ENCODE data around the gene EEF1AKMT4.
A peak's percentile ranks its signal among the peaks of the same experiment; 100 is the strongest.
"Not testable (repeated sequence)": the region's sequence is repeated elsewhere in the genome, so short reads cannot be mapped to it uniquely, and the experiment has no call there.

The EEF1AKMT4 gene

GRCh38 chr3:184261270-184261853 is 11.9 kb downstream of the EEF1AKMT4 start, which contains the start of gene CAMK2N2:
Gene CAMK2N2 (minus strand): TSS chr3:184261553. CDS start chr3:184261285, 268 bp downstream.
- peak; percentile 82 for DNase-seq

- DNase-seq: peak; percentile 82
Observed at GRCh38 chr3:184261854-184262763, 12.6 kb downstream of the EEF1AKMT4 start.

DNA sequence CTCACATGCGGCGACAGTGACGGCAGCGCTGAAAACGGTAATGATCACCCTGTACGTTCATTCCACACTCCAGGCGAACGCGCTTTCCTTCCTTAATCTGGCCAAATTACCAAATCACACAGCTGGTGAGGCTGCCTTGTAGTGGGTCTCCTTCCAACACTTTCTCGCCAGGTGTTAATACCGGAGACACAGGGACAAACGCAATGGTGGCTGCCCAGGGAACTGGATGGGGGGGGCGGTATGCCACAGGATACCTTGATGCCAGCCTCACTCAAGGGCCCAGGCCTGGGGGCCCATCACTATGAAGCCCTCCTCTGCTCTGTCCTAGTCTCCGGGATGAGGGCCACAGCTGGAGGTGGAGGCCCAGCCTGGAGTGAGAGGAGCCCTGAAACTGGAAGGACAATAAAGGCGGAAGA is 13.3 kb downstream of the EEF1AKMT4 start:
- DNase-seq: no peak

DNA sequence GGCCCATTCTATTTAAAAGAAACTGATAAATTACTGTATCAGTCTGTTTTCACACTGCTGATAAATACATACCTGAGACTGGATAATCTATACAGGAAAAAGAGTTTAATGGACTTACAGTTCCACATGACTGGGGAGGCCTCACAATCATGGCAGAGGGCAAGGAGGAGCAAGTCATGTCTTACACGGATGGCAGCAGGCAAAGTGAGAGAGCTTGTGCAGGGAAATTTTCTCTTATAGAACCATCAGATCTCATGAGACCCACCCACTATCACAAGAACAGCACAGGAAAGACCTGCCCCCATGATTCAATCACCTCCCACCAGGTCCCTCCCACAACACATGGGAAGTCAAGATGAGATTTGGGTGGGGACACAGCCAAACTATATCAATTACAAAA is 17.8 kb downstream of the EEF1AKMT4 start:
- DNase-seq: not testable (repeated sequence)

- DNase-seq: no peak
Observed at GRCh38 chr3:184272269-184272668, 22.8 kb downstream of the EEF1AKMT4 start.

DNA sequence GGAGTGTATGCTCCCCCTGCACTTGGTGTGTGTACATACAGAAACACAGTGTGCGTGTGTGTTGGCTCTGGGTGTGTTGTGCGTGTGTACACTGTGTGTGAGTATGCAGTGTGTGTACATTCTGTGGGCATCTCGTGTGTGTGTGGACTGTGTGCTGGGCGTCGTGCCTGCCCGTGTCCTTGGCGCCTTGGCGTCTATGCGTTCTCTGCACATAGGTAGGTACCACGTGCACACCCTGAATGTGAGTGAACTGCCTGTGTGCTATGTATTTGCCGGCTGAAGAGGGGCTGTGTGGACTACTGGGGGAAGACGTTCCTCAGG is 25.9 kb downstream of the EEF1AKMT4 start:
- DNase-seq: no peak

DNA sequence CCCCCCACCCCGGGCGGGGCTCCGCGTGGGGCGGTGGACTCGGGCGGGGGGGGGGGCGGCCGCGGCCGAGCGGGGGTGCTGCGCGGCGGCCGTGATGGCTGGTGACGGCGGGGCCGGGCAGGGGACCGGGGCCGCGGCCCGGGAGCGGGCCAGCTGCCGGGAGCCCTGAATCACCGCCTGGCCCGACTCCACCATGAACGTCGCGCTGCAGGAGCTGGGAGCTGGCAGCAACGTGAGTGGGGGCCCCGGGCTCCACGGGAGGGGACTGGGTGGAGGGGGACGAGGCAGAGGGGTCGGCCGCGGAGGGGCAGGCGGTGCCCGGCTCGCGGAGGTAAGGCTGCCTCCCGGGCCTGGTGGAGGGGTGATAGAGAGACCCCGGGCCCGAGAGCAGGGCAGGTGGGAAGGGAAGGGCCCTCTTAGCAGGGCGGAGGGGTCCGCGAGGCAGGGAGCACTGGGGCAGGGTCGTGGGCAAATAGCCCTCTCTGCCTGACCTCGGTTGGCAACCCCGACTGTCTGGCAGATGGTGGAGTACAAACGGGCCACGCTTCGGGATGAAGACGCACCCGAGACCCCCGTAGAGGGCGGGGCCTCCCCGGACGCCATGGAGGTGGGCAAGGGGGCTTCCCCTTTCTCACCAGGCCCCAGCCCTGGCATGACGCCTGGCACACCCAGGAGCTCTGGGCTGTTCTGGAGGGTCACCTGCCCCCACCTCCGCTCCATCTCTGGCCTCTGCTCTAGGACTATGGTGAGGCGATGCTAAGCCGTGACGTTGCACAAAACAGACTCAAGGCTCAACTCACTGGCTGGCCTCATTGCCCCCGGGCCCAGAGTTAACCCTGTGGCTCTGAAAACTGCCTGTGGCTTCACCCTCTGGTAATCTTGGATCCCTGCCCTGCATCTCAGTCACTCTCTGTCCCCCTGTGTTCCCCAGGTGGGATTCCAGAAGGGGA is 26.8 kb downstream of the EEF1AKMT4 start, which contains the start of gene ECE2:
ECE2 (plus strand) TSS at position 62 of the 950 bp plus-strand sequence; CDS start at position 194, 132 bp downstream.
- DNase-seq: peak; percentile 9

- DNase-seq: no peak
Observed at GRCh38 chr3:184277366-184277765, 27.9 kb downstream of the EEF1AKMT4 start.

DNA sequence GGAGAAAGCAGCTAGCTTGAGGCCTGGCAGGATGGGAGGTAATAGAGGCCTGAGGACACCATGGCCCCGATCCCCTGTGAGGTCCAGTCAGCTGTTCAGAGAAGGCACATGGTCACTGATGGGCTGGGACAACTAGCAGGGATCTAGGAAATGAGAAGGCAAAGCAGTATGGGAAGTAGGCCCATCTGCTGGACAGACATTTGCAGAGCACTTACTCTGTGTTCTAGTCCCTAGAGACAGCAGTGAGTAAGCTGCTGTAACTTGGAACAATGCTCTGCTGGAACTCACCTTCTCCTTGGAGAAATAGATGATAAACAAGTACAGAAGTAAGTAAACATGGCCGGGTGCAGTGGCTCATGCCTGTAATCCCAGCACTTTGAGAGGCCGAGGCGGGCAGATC is 33.5 kb downstream of the EEF1AKMT4 start:
- no peak for DNase-seq

DNA sequence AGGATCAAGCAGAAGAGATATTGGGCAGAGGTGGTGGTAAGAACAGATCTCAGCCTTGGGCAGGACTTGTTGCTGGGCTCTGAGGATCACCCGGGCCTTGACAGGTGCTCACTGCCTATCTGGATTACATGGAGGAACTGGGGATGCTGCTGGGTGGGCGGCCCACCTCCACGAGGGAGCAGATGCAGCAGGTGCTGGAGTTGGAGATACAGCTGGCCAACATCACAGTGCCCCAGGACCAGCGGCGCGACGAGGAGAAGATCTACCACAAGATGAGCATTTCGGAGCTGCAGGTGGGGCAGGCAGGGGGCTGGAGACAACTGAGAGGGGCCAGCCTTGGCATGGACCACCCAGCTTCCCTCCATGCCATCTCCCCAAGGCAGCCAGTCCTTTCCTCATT is 34.2 kb downstream of the EEF1AKMT4 start:
- DNase-seq: no peak

DNA sequence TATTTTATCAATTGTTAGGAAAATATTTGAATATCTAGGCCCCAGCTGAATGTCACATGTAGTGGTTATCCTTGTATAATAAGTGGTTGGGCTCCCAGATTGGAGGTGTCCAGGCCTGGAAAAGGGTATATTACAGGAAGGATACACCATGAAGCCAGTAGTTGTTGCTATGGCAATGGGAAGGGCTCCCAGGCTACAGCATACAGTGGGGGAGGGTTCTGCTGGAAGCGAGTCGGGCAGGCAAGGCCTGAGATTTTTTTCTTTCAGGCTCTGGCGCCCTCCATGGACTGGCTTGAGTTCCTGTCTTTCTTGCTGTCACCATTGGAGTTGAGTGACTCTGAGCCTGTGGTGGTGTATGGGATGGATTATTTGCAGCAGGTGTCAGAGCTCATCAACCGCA is 35.2 kb downstream of the EEF1AKMT4 start:
- peak; percentile 46 for DNase-seq

DNA sequence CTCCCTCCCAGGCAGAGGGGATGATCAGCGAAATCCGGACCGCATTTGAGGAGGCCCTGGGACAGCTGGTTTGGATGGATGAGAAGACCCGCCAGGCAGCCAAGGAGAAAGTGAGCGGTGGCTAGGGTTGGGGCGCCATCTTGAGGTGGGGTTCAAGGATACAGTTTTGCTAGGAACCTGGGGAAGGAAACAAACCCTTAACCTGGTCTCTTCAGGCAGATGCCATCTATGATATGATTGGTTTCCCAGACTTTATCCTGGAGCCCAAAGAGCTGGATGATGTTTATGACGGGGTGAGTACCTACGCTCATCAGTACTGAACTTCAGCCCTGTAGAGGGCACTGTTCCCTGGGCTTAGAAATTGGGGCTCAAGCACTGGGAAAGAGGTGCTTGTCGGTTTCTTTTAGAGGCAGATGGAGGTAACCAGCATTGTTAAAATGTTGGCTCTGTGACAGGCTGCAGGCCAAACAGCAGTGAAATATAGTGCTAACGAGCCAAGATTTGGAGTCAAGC is 40.0 kb downstream of the EEF1AKMT4 start:
- DNase-seq: peak; percentile 42

GRCh38 chr3:184290331-184290730 is 40.9 kb downstream of the EEF1AKMT4 start:
- no peak for DNase-seq

DNA sequence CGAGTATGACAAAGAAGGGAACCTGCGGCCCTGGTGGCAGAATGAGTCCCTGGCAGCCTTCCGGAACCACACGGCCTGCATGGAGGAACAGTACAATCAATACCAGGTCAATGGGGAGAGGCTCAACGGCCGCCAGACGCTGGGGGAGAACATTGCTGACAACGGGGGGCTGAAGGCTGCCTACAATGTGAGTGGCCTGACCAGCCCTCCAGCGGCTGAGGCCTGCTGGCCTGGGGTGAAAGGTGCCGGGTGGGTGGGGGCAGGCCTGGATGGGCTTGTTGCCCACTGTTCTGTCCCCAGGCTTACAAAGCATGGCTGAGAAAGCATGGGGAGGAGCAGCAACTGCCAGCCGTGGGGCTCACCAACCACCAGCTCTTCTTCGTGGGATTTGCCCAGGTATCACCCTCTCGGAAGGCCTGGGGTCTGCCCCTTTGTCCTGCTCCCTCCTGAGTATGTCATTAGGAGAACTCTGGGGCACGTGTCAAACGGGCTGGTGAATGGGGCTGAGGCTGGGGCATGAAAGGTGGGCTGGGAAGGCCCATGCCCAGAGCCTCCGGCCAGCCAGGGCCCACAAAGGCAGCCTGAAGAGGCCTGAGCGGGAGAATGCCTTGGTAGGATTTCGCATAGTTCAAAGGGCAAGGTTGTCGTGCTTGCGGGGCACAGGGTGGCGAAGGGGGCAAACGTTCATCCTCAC is 41.7 kb downstream of the EEF1AKMT4 start:
- no peak for DNase-seq

DNA sequence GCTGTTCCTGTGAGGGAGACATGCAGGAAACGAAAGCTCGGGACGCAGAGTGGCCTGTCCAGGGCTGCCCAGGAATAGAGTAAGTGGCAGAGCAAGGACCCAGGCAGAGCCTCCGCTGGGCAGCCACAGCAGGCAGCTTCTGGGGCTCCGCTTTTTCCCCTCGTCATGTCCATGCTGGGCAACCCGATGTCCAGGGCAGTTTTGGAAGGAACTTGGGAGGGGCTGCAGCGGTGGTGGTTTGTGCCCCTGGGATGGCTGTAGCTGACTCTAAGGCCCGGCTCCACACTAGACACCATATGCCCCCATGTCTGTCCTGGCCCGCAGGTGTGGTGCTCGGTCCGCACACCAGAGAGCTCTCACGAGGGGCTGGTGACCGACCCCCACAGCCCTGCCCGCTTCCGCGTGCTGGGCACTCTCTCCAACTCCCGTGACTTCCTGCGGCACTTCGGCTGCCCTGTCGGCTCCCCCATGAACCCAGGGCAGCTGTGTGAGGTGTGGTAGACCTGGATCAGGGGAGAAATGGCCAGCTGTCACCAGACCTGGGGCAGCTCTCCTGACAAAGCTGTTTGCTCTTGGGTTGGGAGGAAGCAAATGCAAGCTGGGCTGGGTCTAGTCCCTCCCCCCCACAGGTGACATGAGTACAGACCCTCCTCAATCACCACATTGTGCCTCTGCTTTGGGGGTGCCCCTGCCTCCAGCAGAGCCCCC is 42.4 kb downstream of the EEF1AKMT4 start:
- no peak for DNase-seq

GRCh38 chr3:184295771-184296170 is 46.3 kb downstream of the EEF1AKMT4 start:
- DNase-seq: no peak

DNA sequence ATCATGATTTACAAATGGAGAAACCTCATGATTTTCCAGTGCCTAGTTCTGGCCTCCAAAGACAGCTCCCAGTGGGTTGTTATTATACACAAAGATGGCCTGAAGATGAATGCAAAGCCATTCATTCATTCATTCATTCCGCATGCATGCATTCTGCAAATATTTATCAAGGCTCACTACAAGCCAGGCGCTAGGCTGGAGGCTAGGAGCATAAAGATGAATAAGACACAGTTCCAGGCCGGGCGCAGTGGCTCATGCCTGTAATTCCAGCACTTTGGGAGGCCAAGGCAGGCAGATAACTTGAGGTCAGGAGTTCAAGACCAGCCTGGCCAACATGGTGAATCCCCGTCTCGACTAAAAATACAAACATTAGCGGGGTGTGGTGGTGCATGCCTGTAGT is 47.1 kb downstream of the EEF1AKMT4 start:
- DNase-seq: no peak

DNA sequence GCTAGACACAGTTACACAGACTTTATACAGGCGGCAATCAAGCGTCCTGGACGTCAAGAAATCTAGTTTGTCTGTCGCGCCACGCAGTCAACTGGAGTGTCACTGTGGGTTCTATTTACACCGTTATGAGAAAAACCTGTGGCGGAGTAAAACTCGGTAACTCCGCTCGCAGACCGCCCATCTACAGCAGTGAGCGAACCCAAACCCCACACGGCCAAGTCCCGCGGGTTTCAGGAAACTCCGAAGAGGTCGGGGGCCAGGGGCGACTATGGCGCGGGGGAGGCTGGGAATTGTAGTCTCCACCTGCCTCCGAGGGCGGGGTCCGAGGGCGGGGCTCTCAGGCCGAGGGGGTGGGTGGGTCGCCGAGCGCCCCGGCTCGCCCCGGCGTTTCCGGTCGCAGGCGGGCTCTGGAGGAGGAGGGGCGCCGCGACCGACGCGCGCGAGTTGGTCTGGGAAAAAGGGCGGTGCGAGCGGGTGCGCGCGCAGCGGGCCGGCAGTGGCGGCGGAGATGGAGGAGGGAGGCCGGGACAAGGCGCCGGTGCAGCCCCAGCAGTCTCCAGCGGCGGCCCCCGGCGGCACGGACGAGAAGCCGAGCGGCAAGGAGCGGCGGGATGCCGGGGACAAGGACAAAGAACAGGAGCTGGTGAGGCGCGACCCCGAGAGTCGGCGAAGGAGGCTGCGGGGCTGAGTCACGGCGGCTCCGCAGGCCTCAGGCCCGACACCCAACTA is 49.5 kb downstream of the EEF1AKMT4 start, which contains the start of gene PSMD2:
PSMD2 (plus strand) TSS at position 483 of the 729 bp plus-strand sequence; CDS start at position 509, 26 bp downstream.
- DNase-seq: peak; percentile 95

DNA sequence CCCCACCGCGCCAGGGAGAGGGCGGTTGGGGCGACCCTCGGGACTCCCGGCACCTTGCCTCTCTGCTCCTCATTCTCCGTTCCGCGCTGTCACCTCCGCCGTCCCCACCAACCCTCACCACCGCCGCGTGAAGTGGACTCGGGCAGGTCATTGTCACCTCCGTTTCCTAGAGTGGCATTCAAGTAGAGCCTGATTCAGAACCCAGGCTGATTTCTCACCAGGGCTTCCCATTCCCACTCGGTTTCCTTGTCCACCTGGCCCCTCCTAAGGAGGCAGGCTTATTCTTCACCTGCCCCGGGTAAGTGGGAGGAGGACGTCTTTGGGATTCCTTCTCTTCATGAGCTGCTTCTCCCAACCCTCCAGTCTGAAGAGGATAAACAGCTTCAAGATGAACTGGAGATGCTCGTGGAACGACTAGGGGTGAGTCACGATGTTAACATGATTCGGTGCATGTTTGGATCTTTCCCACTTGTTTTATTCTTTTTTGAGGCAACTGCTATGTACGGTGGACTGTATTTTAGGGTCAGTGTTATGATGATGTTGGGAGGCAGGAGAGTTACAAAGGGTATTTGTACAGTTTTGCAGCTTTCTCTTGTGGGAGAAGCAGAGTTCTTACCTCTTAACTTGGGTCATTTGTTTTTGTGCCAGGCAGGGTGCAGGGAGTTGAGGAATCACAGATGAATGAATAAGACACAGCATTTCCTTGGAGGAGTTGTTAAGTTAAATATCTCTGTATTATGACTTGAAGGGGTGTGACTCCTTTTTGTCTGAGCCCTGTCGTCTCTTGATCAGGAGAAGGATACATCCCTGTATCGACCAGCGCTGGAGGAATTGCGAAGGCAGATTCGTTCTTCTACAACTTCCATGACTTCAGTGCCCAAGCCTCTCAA is 50.3 kb downstream of the EEF1AKMT4 start:
- DNase-seq: no peak

- DNase-seq: no peak
Observed at GRCh38 chr3:184300378-184300720, 50.9 kb downstream of the EEF1AKMT4 start.

Data from DMS79 treated with DMSO at 0.1 percent for 48 hours (cell line).